ENCODE measurements around the gene TPM1. TPM values are rescaled to one million over a fixed set of nuclear protein-coding genes. Genes with fewer than 3 reads are reported as not detected.

Gene TPM1
- total RNA-seq, 1 donor from 2014 or later = 101 TPM

- no peak for DNase-seq
These were observed 359 bp downstream of the TPM1 start for GRCh38 chr15:63042877-63043334.

GRCh38 chr15:63043335-63044076, 959 bp downstream of the TPM1 start:
- no peak for DNase-seq

GRCh38 chr15:63044077-63044644, 1.6 kb downstream of the TPM1 start:
- DNase-seq = no peak

- DNase-seq = no peak
These were observed 2.3 kb downstream of the TPM1 start for GRCh38 chr15:63044645-63045464.

GRCh38 chr15:63045465-63045840, 2.9 kb downstream of the TPM1 start:
- DNase-seq = no peak

- no peak for DNase-seq
These were observed 3.3 kb downstream of the TPM1 start for GRCh38 chr15:63045879-63046278.

GRCh38 chr15:63046917-63047760, 4.6 kb downstream of the TPM1 start:
- DNase-seq = no peak

- no peak for DNase-seq
These were observed 5.2 kb downstream of the TPM1 start for GRCh38 chr15:63047792-63048114.

- peak; percentile 75 for DNase-seq
These were observed 5.7 kb downstream of the TPM1 start for GRCh38 chr15:63048115-63048775.

- DNase-seq = peak; percentile 42
These were observed 6.5 kb downstream of the TPM1 start for GRCh38 chr15:63048776-63049665.

- no peak for DNase-seq
These were observed 7.3 kb downstream of the TPM1 start for GRCh38 chr15:63049783-63050371.

GRCh38 chr15:63050731-63051155, 8.2 kb downstream of the TPM1 start:
- no peak for DNase-seq

GRCh38 chr15:63051156-63052066, 8.9 kb downstream of the TPM1 start:
- no peak for DNase-seq

GRCh38 chr15:63052077-63052841, 9.7 kb downstream of the TPM1 start:
- no peak for DNase-seq

GRCh38 chr15:63052961-63053698, 10.6 kb downstream of the TPM1 start:
- DNase-seq = no peak

- no peak for DNase-seq
These were observed 11.7 kb downstream of the TPM1 start for GRCh38 chr15:63054281-63054683.

- no peak for DNase-seq
These were observed 12.4 kb downstream of the TPM1 start for GRCh38 chr15:63054985-63055384.

- DNase-seq = peak; percentile 61
These were observed 14.3 kb downstream of the TPM1 start for GRCh38 chr15:63056829-63057228.
